H9 (cell line): ENCODE data around the gene NARS2. TPM values are rescaled to one million over a fixed set of nuclear protein-coding genes. Genes with fewer than 3 reads are reported as not detected.

ENCODE experiments used
- DNase-seq: peaks from one replicate; pipeline ENCODE4 v3.0.0-alpha.2; 2017
- H2AFZ ChIP-seq: one replicate; pipeline ENCODE4 v1.6.1; 2013; ENCODE audit warnings: mild to moderate bottlenecking, low read length, control low read depth, moderate library complexity
- H2AK5ac ChIP-seq: 2 replicates; pipeline ENCODE4 v1.6.1; 2013; ENCODE audit warnings: low read length, control low read depth, mixed read lengths; ENCODE audit not compliant: insufficient read length
- H2BK120ac ChIP-seq: one replicate; pipeline ENCODE4 v1.6.1; 2013; ENCODE audit warnings: low read depth, mild to moderate bottlenecking, low read length, control low read depth, inconsistent platforms; ENCODE audit not compliant: poor library complexity, severe bottlenecking
- H2BK12ac ChIP-seq: 2 replicates; pipeline ENCODE4 v1.6.1; 2013; ENCODE audit warnings: low read length, control low read depth, mixed read lengths, low read depth; ENCODE audit not compliant: insufficient read length
- H2BK15ac ChIP-seq: 2 replicates; pipeline ENCODE4 v1.6.1; 2013; ENCODE audit warnings: low read depth, low read length, control low read depth
- H2BK20ac ChIP-seq: one replicate; pipeline ENCODE4 v1.6.1; 2013; ENCODE audit warnings: low read depth, mild to moderate bottlenecking, low read length, control low read depth, inconsistent platforms; ENCODE audit not compliant: poor library complexity, severe bottlenecking
- H2BK5ac ChIP-seq: 2 replicates; pipeline ENCODE4 v1.6.1; 2013; ENCODE audit warnings: low read length, control low read depth, mixed read lengths; ENCODE audit not compliant: insufficient read length
- H3K14ac ChIP-seq: 2 replicates; pipeline ENCODE4 v1.6.1; 2013; ENCODE audit warnings: low read length, control low read depth; ENCODE audit not compliant: insufficient read depth
- H3K18ac ChIP-seq: 2 replicates; pipeline ENCODE4 v1.6.1; 2013; ENCODE audit warnings: low read depth, mild to moderate bottlenecking, mixed read lengths, low read length, control low read depth; ENCODE audit not compliant: insufficient read length
- H3K23ac ChIP-seq: 2 replicates; pipeline ENCODE4 v1.6.1; 2013; ENCODE audit warnings: low read length, control low read depth, mixed read lengths, low read depth; ENCODE audit not compliant: insufficient read length
- H3K23me2 ChIP-seq: 2 replicates; pipeline ENCODE4 v1.6.1; 2013; ENCODE audit warnings: low read depth, mild to moderate bottlenecking, mixed read lengths, low read length, control low read depth; ENCODE audit not compliant: insufficient read length, poor library complexity, severe bottlenecking
- H3K27ac ChIP-seq: 2 replicates; pipeline ENCODE4 v1.5.1; 2013; ENCODE audit warnings: low read length, control low read depth, mixed read lengths, low read depth; ENCODE audit not compliant: insufficient read length
- H3K27me3 ChIP-seq: 2 replicates; pipeline ENCODE4 v1.6.1; 2013; ENCODE audit warnings: low read length, control low read depth, inconsistent platforms; ENCODE audit not compliant: insufficient read depth
- H3K4ac ChIP-seq: 2 replicates; pipeline ENCODE4 v1.6.1; 2013; ENCODE audit warnings: low read depth, mild to moderate bottlenecking, control low read depth, inconsistent platforms, low read length, moderate library complexity
- H3K4me1 ChIP-seq: 2 replicates; pipeline ENCODE4 v1.6.1; 2013; ENCODE audit warnings: low read length, control low read depth, inconsistent platforms; ENCODE audit not compliant: insufficient read depth
- H3K4me2 ChIP-seq: 2 replicates; pipeline ENCODE4 v1.6.1; 2013; ENCODE audit warnings: low read length, control low read depth, mixed read lengths; ENCODE audit not compliant: insufficient read length, insufficient read depth
- H3K56ac ChIP-seq: 2 replicates; pipeline ENCODE4 v1.6.1; 2013; ENCODE audit warnings: low read depth, mild to moderate bottlenecking, mixed read lengths, low read length, control low read depth; ENCODE audit not compliant: insufficient read length
- H3K79me1 ChIP-seq: 2 replicates; pipeline ENCODE4 v1.6.1; 2013; ENCODE audit warnings: low read depth, mild to moderate bottlenecking, moderate library complexity, low read length, control low read depth, inconsistent platforms; ENCODE audit not compliant: insufficient read depth, poor library complexity, severe bottlenecking
- H3K79me2 ChIP-seq: 2 replicates; pipeline ENCODE4 v1.6.1; 2013; ENCODE audit warnings: low read length, control low read depth, inconsistent platforms; ENCODE audit not compliant: insufficient read depth
- H3K9ac ChIP-seq: 2 replicates; pipeline ENCODE4 v1.6.1; 2013; ENCODE audit warnings: low read length, control low read depth, mixed read lengths; ENCODE audit not compliant: insufficient read length; ENCODE audit errors: extremely low read depth
- H3K9me3 ChIP-seq: one replicate; pipeline ENCODE4 v1.6.1; 2013; ENCODE audit warnings: low read depth, low read length, inconsistent platforms; ENCODE audit not compliant: control insufficient read depth
- H3T11ph ChIP-seq: one replicate; pipeline ENCODE4 v1.6.1; 2013; ENCODE audit warnings: mild to moderate bottlenecking, low read length, control low read depth, inconsistent platforms
- H4K20me1 ChIP-seq: one replicate; pipeline ENCODE4 v1.6.1; 2013; ENCODE audit not compliant: control insufficient read depth, insufficient read length, insufficient read depth
- H4K5ac ChIP-seq: 2 replicates; pipeline ENCODE4 v1.6.1; 2013; ENCODE audit warnings: low read depth, mild to moderate bottlenecking, mixed read lengths, low read length, control low read depth; ENCODE audit not compliant: insufficient read length
- H4K8ac ChIP-seq: replicated peaks from 2 replicates; pipeline ENCODE4 v1.6.1; 2013; ENCODE audit warnings: low read length, control low read depth, mixed read lengths, low read depth; ENCODE audit not compliant: insufficient read length
- H4K91ac ChIP-seq: 2 replicates; pipeline ENCODE4 v1.6.1; 2013; ENCODE audit warnings: low read depth, mild to moderate bottlenecking, moderate library complexity, mixed read lengths, low read length, control low read depth; ENCODE audit not compliant: insufficient read length
- H3K27ac Mint-ChIP-seq, 3 experiments: 2 replicates in 2 of 3; 3 replicates in 1 of 3; pipeline ENCODE4 v1.8.0; 2020 to 2021; ENCODE audit warnings: mixed read lengths in 3 of 3, mild to moderate bottlenecking in 1 of 3, moderate library complexity in 1 of 3
- H3K27me3 Mint-ChIP-seq: 2 replicates; pipeline ENCODE4 v1.8.0; 2021; ENCODE audit warnings: low read depth, mild to moderate bottlenecking, moderate library complexity, mixed read lengths
- H3K36me3 Mint-ChIP-seq, 3 experiments: 2 replicates in 2 of 3; 3 replicates in 1 of 3; pipeline ENCODE4 v1.8.0; 2020 to 2021; ENCODE audit warnings: low read depth in 3 of 3, mixed read lengths in 3 of 3; ENCODE audit not compliant: insufficient read depth in 1 of 3
- H3K4me1 Mint-ChIP-seq, 2 experiments: 2 replicates each; pipeline ENCODE4 v1.8.0; 2020; ENCODE audit warnings: mixed read lengths in 2 of 2
- H3K4me3 Mint-ChIP-seq, 2 experiments: 2 replicates in 1 of 2; 3 replicates in 1 of 2; pipeline ENCODE4 v1.8.0; 2020 to 2021; ENCODE audit warnings: mild to moderate bottlenecking in 2 of 2, mixed read lengths in 2 of 2, moderate library complexity in 1 of 2
- H3K9me3 Mint-ChIP-seq, 2 experiments: 2 replicates in 1 of 2; 3 replicates in 1 of 2; pipeline ENCODE4 v1.8.0; 2020; ENCODE audit warnings: mild to moderate bottlenecking in 2 of 2, mixed read lengths in 2 of 2, moderate library complexity in 1 of 2
- WGBS: extraction: QIAGEN DNeasy Blood & Tissue Kit; methylation state at CpG from one replicate; pipeline ENCODE4 v1.1.7; 2013; ENCODE audit warnings: missing lambda C conversion rate, low lambda C conversion rate, mixed read lengths; ENCODE audit not compliant: insufficient read length; ENCODE audit errors: extremely low coverage; 5-methylcytosine and 5-hydroxymethylcytosine counted together
- total RNA-seq: library from RNA; stranded (reverse); gene quantifications from 2 replicates; pipeline ENCODE4 v1.2.1, GENCODE V29; 2021
- TF ChIP-seq, protein P1 (sequence below): fragments of 200-600 bp; sonication (generic); conservative IDR thresholded peaks from 3 replicates; pipeline ENCODE4 v1.8.0; 2021; ENCODE audit warnings: antibody characterized with exemption, mild to moderate bottlenecking

NARS2 gene
- total RNA-seq, 1 experiment from 2014 or later, result 29.7 TPM

DNA sequence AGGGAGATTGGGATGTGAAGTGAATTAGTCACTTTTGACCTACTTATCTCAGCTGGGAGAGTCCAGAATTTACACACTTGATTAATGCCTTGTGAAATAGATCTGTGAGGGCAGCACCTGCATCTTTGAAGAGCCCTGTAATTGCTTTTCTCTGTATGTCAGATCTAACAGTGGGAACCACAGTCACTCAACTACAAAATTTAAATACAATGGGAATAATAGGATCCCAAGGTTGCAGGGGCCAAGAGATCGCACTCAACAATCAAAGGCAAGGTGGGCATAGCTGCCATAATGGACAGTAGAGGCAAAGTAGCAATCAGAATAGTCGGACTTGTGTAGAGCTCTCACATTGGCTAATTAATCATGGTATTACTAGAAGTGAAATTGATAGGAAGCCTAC, 45.5 kb upstream of the NARS2 start:
- Histone ChIP-seq H2AK5ac (no peak overlapping the region), H2AFZ (no peak overlapping the region), H2BK120ac (no peak overlapping the region), H3T11ph (no peak overlapping the region), H3K23me2 (no peaks in the 10 kb centered on the region), H4K20me1 (no peaks in the 10 kb centered on the region), H3K9me3 (no peaks in the 10 kb centered on the region), H3K4ac (no peak overlapping the region), H3K9ac (no peak overlapping the region), H4K8ac (no peak overlapping the region), H3K27ac (no peak overlapping the region), H2BK15ac (no peak overlapping the region), H3K18ac (no peak overlapping the region), H3K27me3 (no peaks in the 10 kb centered on the region), H4K91ac (no peak overlapping the region), H2BK12ac (no peak overlapping the region), H3K4me2 (no peak overlapping the region), H3K79me2 (no peaks in the 10 kb centered on the region), H4K5ac (no peak overlapping the region), H3K23ac (no peak overlapping the region), H2BK5ac (no peak overlapping the region), H2BK20ac (no peak overlapping the region), H3K56ac (no peak overlapping the region), H3K4me1 (no peaks in the 10 kb centered on the region), H3K79me1 (no peaks in the 10 kb centered on the region), H3K14ac (no peak overlapping the region)
- H3K4me1 Mint-ChIP-seq, result no peaks in the 10 kb centered on the region
- WGBS, result no CpG with 5 or more reads among the region's 2 CpGs
- no peak overlapping the region for H3K27ac Mint-ChIP-seq
- H3K9me3 Mint-ChIP-seq, result peaks cover 13 to 19% of the 10 kb centered on the region in 2 experiments
- no peak for DNase-seq
- TF ChIP-seq, protein P1, sequence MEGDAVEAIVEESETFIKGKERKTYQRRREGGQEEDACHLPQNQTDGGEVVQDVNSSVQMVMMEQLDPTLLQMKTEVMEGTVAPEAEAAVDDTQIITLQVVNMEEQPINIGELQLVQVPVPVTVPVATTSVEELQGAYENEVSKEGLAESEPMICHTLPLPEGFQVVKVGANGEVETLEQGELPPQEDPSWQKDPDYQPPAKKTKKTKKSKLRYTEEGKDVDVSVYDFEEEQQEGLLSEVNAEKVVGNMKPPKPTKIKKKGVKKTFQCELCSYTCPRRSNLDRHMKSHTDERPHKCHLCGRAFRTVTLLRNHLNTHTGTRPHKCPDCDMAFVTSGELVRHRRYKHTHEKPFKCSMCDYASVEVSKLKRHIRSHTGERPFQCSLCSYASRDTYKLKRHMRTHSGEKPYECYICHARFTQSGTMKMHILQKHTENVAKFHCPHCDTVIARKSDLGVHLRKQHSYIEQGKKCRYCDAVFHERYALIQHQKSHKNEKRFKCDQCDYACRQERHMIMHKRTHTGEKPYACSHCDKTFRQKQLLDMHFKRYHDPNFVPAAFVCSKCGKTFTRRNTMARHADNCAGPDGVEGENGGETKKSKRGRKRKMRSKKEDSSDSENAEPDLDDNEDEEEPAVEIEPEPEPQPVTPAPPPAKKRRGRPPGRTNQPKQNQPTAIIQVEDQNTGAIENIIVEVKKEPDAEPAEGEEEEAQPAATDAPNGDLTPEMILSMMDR, result no peak
- peaks cover 8% of the 10 kb centered on the region for H3K27me3 Mint-ChIP-seq
- no peak overlapping the region for H3K4me3 Mint-ChIP-seq
- H3K36me3 Mint-ChIP-seq, result peaks cover 7 to 10% (median 8%) of the 10 kb centered on the region in 3 experiments; a peak in 6 of 7 replicates
